ENCODE data around the gene GLIS1.
"Not testable (repeated sequence)": the region's sequence is repeated elsewhere in the genome, so short reads cannot be mapped to it uniquely, and the experiment has no call there.

GLIS1 gene

GRCh38 chr1:53557830-53558738 lies 180.9 kb downstream of the GLIS1 start:
- Histone ChIP-seq H3K4me2 (ENCODE audit: low read depth, low read length, poor library complexity, severe bottlenecking) (no peak overlapping the region), H3K9me3 (ENCODE audit: insufficient read depth, low read length) (peaks cover 7% of the 10 kb centered on the region; the same call in 1 of the 2 replicates), H3K9me2 (replicated peaks; ENCODE audit: insufficient read depth, low read length) (no peaks in the 10 kb centered on the region), H3F3A (ENCODE audit: insufficient read depth) (no peaks in the 10 kb centered on the region), H3K36me3 (ENCODE audit: low read length) (no peaks in the 10 kb centered on the region), H3K9ac (ENCODE audit: low read length) (no peak overlapping the region), H3K79me2 (ENCODE audit: insufficient read depth, low read length) (no peaks in the 10 kb centered on the region), H3K4me3 (ENCODE audit: insufficient read depth, low read length, poor library complexity, severe bottlenecking) (no peak overlapping the region), H4K20me1 (ENCODE audit: low read depth, low read length) (no peaks in the 10 kb centered on the region), H2AFZ (ENCODE audit: low read depth, low read length, severe bottlenecking) (no peak overlapping the region), H3K27ac (ENCODE audit: low read depth, low read length) (no peak overlapping the region), H3K27me3 (ENCODE audit: low read length) (no peaks in the 10 kb centered on the region)
- TF ChIP-seq, protein P1, sequence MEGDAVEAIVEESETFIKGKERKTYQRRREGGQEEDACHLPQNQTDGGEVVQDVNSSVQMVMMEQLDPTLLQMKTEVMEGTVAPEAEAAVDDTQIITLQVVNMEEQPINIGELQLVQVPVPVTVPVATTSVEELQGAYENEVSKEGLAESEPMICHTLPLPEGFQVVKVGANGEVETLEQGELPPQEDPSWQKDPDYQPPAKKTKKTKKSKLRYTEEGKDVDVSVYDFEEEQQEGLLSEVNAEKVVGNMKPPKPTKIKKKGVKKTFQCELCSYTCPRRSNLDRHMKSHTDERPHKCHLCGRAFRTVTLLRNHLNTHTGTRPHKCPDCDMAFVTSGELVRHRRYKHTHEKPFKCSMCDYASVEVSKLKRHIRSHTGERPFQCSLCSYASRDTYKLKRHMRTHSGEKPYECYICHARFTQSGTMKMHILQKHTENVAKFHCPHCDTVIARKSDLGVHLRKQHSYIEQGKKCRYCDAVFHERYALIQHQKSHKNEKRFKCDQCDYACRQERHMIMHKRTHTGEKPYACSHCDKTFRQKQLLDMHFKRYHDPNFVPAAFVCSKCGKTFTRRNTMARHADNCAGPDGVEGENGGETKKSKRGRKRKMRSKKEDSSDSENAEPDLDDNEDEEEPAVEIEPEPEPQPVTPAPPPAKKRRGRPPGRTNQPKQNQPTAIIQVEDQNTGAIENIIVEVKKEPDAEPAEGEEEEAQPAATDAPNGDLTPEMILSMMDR (IDR thresholded peaks at IDR 0.05; ENCODE audit: insufficient read depth, low read length, poor library complexity, severe bottlenecking): no peak
- TF ChIP-seq EZH2phosphoT487 (conservative IDR thresholded peaks at IDR 0.05; ENCODE audit: low read length): no peak

DNA sequence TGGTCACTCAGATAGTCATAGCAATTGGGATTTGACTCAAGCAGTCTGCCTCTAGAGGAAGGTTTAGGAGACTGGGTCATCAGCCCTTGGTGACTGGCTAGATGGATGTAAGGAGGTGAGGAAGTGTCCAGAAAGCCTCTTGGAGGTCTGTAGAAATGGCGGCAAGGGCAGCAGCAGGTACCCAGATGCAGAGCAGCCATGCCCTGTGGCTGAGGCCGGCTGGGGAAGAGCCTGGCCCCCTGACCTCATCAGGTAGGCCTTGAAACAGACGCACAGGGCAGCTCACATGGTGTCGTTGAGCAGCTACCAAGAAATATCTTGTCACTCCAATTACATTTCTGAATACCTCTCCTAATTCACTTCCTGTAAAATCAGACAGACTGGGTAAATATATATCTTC lies 181.6 kb downstream of the GLIS1 start:
- peaks cover 7% of the 10 kb centered on the region; the same call in 1 of the 2 replicates for H3K9me3 ChIP-seq (ENCODE audit: insufficient read depth, low read length)
- H3K4me2 ChIP-seq (ENCODE audit: low read depth, low read length, poor library complexity, severe bottlenecking): no peak overlapping the region
- no peaks in the 10 kb centered on the region for H3K9me2 ChIP-seq (replicated peaks; ENCODE audit: insufficient read depth, low read length)
- no peak overlapping the region for H3K9ac ChIP-seq (ENCODE audit: low read length)
- no peaks in the 10 kb centered on the region for H3K79me2 ChIP-seq (ENCODE audit: insufficient read depth, low read length)
- no peak overlapping the region for H3K4me3 ChIP-seq (ENCODE audit: insufficient read depth, low read length, poor library complexity, severe bottlenecking)
- no peak overlapping the region for H3K27ac ChIP-seq (ENCODE audit: low read depth, low read length)
- H4K20me1 ChIP-seq (ENCODE audit: low read depth, low read length): no peaks in the 10 kb centered on the region
- TF ChIP-seq, protein P1 (IDR thresholded peaks at IDR 0.05; ENCODE audit: insufficient read depth, low read length, poor library complexity, severe bottlenecking): no peak
- no peak for TF ChIP-seq EZH2phosphoT487 (conservative IDR thresholded peaks at IDR 0.05; ENCODE audit: low read length)
- H3K36me3 ChIP-seq (ENCODE audit: low read length): no peaks in the 10 kb centered on the region
- H2AFZ ChIP-seq (ENCODE audit: low read depth, low read length, severe bottlenecking): no peak overlapping the region
- H3F3A ChIP-seq (ENCODE audit: insufficient read depth): no peaks in the 10 kb centered on the region
- H3K27me3 ChIP-seq (ENCODE audit: low read length): no peaks in the 10 kb centered on the region

DNA sequence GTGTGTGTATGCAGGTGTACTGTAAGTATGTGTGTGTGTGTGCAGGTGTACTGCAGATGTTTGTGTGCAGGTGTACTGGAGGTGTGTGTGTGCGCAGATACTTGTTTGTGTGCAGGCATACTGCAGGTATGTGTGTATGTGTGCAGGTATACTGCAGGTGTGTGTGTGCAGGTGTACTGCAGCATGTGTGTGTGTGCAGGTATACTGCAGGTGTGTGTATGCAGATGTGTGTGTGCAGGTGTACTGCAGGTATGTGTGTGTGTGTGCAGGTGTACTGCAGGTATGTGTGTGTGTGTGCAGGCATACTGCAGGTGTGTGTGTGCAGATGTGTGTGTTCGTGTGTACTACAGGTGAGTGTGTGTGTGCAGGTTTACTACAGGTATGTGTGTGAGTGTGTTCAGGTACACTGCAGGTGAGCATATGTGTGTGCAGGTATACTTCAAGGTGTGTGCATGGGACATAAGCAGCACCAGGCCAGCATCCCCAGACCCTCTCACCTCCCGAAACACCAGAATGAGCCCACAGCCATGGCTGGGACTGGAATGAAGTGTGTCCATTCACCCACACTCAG lies 182.2 kb downstream of the GLIS1 start:
- no peak for TF ChIP-seq EZH2phosphoT487 (conservative IDR thresholded peaks at IDR 0.05; ENCODE audit: low read length)
- TF ChIP-seq, protein P1 (IDR thresholded peaks at IDR 0.05; ENCODE audit: insufficient read depth, low read length, poor library complexity, severe bottlenecking): no peak
- peaks cover 7% of the 10 kb centered on the region; the same call in 1 of the 2 replicates for H3K9me3 ChIP-seq (ENCODE audit: insufficient read depth, low read length)
- H3K9me2 ChIP-seq (replicated peaks; ENCODE audit: insufficient read depth, low read length): no peaks in the 10 kb centered on the region
- no peaks in the 10 kb centered on the region for H3K79me2 ChIP-seq (ENCODE audit: insufficient read depth, low read length)
- no peak overlapping the region for H3K4me3 ChIP-seq (ENCODE audit: insufficient read depth, low read length, poor library complexity, severe bottlenecking)
- H4K20me1 ChIP-seq (ENCODE audit: low read depth, low read length): no peaks in the 10 kb centered on the region
- H2AFZ ChIP-seq (ENCODE audit: low read depth, low read length, severe bottlenecking): no peak overlapping the region
- H3K27me3 ChIP-seq (ENCODE audit: low read length): no peaks in the 10 kb centered on the region
- H3K36me3 ChIP-seq (ENCODE audit: low read length): no peaks in the 10 kb centered on the region
- no peaks in the 10 kb centered on the region for H3F3A ChIP-seq (ENCODE audit: insufficient read depth)
- H3K9ac ChIP-seq (ENCODE audit: low read length): no peak overlapping the region
- H3K27ac ChIP-seq (ENCODE audit: low read depth, low read length): no peak overlapping the region
- no peak overlapping the region for H3K4me2 ChIP-seq (ENCODE audit: low read depth, low read length, poor library complexity, severe bottlenecking)

- not testable (repeated sequence) for H3K36me3 ChIP-seq (ENCODE audit: low read length); H4K20me1 ChIP-seq (ENCODE audit: low read depth, low read length); H3K27ac ChIP-seq (ENCODE audit: low read depth, low read length); H3K79me2 ChIP-seq (ENCODE audit: insufficient read depth, low read length); H3F3A ChIP-seq (ENCODE audit: insufficient read depth); H2AFZ ChIP-seq (ENCODE audit: low read depth, low read length, severe bottlenecking); H3K4me3 ChIP-seq (ENCODE audit: insufficient read depth, low read length, poor library complexity, severe bottlenecking); H3K9me2 ChIP-seq (replicated peaks; ENCODE audit: insufficient read depth, low read length); H3K27me3 ChIP-seq (ENCODE audit: low read length); H3K4me2 ChIP-seq (ENCODE audit: low read depth, low read length, poor library complexity, severe bottlenecking); H3K9ac ChIP-seq (ENCODE audit: low read length); H3K9me3 ChIP-seq (ENCODE audit: insufficient read depth, low read length)
Observed at GRCh38 chr1:53555620-53556326, 183.2 kb downstream of the GLIS1 start.
